Thoracic aorta (tissue), 2 donors: Measurements from ENCODE around the gene AARSD1. TPM values are rescaled to one million over a fixed set of nuclear protein-coding genes. Genes with fewer than 3 reads are reported as not detected.

Source experiments
- ATAC-seq: fragments of 150-250 bp; one replicate; pipeline ENCODE4 v1.8.0; 2017; ENCODE audit warnings: low read depth; ENCODE audit not compliant: insufficient number of reproducible peaks, low FRiP score
- DNase-seq: peaks from one replicate; pipeline ENCODE4 v3.0.0-alpha.2; 2020; ENCODE audit warnings: low spot score
- H3K27ac ChIP-seq, 2 donors: fragments of 200-600 bp; sonication (generic); 1 replicate in 1 of 2; 2 replicates in 1 of 2; pipeline ENCODE4 v1.5.1; 2016; ENCODE audit warnings: mild to moderate bottlenecking in 2 of 2, moderate library complexity in 2 of 2
- H3K27me3 ChIP-seq: fragments of 200-600 bp; sonication (generic); replicated peaks from 2 replicates; pipeline ENCODE4 v1.6.0; 2016; ENCODE audit warnings: mild to moderate bottlenecking; ENCODE audit not compliant: insufficient read depth
- H3K36me3 ChIP-seq: fragments of 200-600 bp; sonication (generic); one replicate; pipeline ENCODE4 v1.5.1; 2016
- H3K4me1 ChIP-seq, 2 donors: fragments of 200-600 bp; sonication (generic); 1 replicate in 1 of 2; 2 replicates in 1 of 2; pipeline versions ENCODE4 v1.5.1 to v1.6.0; 2016; ENCODE audit warnings: low read depth in 2 of 2, mild to moderate bottlenecking in 1 of 2; ENCODE audit not compliant: control insufficient read depth in 1 of 2
- H3K4me3 ChIP-seq: fragments of 200-600 bp; sonication (generic); 2 replicates; pipeline ENCODE4 v1.5.1; 2016; ENCODE audit warnings: mild to moderate bottlenecking
- H3K9me3 ChIP-seq: fragments of 200-600 bp; sonication (generic); 2 replicates; pipeline ENCODE4 v1.5.1; 2016
- CTCF ChIP-seq: fragments of 200-600 bp; sonication (generic); IDR thresholded peaks from one replicate; pipeline ENCODE4 v1.5.1; 2019; ENCODE audit warnings: antibody characterized with exemption
- total RNA-seq, 2 donors: library from RNA; depleted of rRNA; stranded (reverse); fragments of >200 nt; gene quantifications; one replicate each; pipeline versions ENCODE4 v1.1.0 to v1.2.3, GENCODE V29; 2016

Gene AARSD1, protein sequence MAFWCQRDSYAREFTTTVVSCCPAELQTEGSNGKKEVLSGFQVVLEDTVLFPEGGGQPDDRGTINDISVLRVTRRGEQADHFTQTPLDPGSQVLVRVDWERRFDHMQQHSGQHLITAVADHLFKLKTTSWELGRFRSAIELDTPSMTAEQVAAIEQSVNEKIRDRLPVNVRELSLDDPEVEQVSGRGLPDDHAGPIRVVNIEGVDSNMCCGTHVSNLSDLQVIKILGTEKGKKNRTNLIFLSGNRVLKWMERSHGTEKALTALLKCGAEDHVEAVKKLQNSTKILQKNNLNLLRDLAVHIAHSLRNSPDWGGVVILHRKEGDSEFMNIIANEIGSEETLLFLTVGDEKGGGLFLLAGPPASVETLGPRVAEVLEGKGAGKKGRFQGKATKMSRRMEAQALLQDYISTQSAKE
- 10 to 100 TPM; 26.0 to 35.5 TPM for total RNA-seq

DNA sequence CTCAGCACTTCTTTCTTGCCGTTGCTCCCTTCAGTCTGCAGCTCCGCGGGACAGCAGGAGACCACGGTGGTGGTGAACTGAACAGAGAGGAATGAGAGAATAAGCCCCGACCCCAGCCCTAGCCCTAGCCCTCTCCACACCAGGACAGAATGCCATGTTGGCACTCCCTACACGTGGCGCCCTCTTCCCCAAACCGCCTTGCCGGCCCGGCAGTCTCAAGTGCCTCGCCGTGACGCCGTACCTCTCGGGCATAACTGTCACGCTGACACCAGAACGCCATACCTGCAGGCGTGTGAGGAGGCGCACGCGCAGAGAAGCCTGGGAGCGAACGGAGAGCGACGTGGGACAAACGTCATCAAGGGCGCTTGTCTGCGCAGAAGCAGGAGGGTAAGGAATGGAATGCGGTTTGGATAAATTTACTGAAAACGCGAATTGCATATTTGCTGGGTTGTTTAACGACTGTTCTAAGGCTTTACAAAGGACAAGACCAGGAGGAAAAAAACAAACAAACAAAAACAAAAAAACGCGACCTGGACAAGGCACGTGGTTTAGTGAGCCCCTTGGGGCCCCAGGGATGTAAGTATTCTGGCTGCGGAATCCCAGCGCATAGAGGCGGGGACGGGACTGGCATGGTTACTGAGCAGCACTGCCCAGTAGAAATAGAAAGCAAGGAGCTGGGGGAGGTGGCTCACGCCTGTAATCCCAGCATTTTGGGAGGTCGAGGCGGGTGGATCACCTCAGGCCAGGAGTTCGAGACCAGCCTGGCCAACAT is at the start of gene AARSD1:
Gene AARSD1 (minus strand): TSS at position 294 of the 772 bp plus-strand sequence. CDS start 14 bp downstream, at position 280.
- Histone ChIP-seq H3K9me3 (no peaks in the 10 kb centered on the region), H3K36me3 (peaks cover 22% of the 10 kb centered on the region), H3K4me3 (peak within 1 kb of the TSS; percentile 81), H3K27ac (peak within 1 kb of the TSS; percentile 84 to 87), H3K4me1 (peaks cover 4 to 9% of the 10 kb centered on the region in 2 donors), H3K27me3 (no peaks in the 10 kb centered on the region)
- DNase-seq (peak; percentile 56), ATAC-seq (peak; percentile 83)
- no peak for TF ChIP-seq CTCF

- DNase-seq (no peak), ATAC-seq (no peak)
- TF ChIP-seq CTCF = no peak
- H3K9me3 ChIP-seq = no peaks in the 10 kb centered on the region
- H3K27ac ChIP-seq = no peak overlapping the region
- H3K4me3 ChIP-seq = no peak overlapping the region
- no peaks in the 10 kb centered on the region for H3K27me3 ChIP-seq
- H3K4me1 ChIP-seq = no peaks in the 10 kb centered on the region
- peaks cover 12% of the 10 kb centered on the region for H3K36me3 ChIP-seq
Measured at GRCh38 chr17:43013296-43013695, 49.0 kb upstream of the AARSD1 start.

DNA sequence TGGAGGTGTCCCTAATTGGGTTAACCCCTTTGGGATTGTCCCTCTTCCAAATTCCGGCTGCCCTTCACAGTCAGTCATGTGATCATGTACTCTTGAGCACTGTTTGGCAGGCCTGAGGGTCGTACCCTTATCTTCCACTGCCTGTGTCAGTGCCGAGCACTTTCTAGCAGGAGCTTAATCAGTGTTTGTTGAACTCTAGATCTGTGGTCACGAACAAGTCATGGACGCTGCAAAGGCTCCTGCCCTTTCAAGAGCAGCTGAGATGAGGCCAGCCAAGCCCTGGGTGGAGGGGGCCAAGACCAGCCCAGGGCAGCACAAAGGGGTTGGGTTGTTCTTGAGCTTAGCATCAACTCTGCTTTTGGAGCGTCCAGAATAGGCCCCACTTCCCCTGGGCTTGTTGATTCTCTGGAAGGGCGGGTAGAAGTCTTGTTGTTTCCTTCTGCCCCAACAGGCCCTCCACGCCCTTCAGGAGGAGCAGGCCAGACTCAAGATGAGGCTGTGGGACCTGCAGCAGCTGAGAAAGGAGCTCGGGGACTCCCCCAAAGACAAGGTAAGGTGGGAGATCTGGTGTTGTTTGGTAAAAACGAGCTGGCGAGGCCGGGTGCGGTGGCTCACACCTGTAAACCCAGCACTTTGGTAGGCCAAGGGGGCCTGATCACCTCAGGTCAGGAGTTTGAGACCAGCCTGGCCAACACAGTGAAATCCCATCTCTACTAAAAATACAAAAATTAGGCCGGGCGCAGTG is 47.6 kb upstream of the AARSD1 start:
- Histone ChIP-seq H3K9me3 (no peaks in the 10 kb centered on the region), H3K36me3 (peaks cover 12% of the 10 kb centered on the region), H3K27me3 (no peaks in the 10 kb centered on the region), H3K4me3 (no peak overlapping the region), H3K4me1 (peaks cover 0 to 6% of the 10 kb centered on the region in 2 donors), H3K27ac (no peak overlapping the region)
- DNase-seq (no peak), ATAC-seq (no peak)
- TF ChIP-seq CTCF = no peak

DNA sequence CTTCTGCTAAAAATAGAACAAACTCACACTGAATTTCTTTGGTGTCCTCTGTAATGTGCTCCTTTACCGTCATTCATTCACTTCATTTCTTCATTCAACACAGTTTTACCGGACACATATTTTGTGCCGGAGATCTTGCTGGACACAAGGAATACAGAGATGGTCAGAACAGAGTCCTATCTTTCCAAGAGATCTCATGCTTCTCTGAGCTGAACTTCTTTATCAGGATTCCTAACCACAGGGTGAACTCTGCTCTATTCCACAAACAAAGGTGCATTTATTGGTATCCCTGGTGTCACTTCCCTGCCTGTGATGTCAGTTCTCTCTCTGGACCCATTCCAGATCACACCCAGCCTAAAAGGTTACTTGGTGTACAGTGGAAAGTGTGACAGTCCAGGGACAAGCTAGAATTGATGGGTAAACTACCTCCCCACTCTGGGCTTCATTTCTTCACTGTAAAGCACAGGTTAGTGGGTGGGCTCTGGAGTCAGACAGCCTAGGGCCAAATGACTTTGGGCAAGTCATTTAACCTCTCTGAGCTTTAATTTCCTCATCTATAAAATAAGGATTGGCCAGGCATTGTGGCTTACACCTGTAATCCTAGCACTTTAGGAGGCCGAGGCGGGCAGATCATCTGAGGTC is 46.5 kb upstream of the AARSD1 start:
- peaks cover 0 to 9% of the 10 kb centered on the region in 2 donors for H3K4me1 ChIP-seq
- TF ChIP-seq CTCF = no peak
- no peak for DNase-seq
- H3K27ac ChIP-seq = no peak overlapping the region
- no peak overlapping the region for H3K4me3 ChIP-seq
- H3K9me3 ChIP-seq = no peaks in the 10 kb centered on the region
- H3K27me3 ChIP-seq = no peaks in the 10 kb centered on the region
- peaks cover 7% of the 10 kb centered on the region for H3K36me3 ChIP-seq
- no peak for ATAC-seq
